Measurements from ENCODE around the gene PRC1.
"Not testable (repeated sequence)": the region's sequence is repeated elsewhere in the genome, so short reads cannot be mapped to it uniquely, and the experiment has no call there.

PRC1 gene

DNA sequence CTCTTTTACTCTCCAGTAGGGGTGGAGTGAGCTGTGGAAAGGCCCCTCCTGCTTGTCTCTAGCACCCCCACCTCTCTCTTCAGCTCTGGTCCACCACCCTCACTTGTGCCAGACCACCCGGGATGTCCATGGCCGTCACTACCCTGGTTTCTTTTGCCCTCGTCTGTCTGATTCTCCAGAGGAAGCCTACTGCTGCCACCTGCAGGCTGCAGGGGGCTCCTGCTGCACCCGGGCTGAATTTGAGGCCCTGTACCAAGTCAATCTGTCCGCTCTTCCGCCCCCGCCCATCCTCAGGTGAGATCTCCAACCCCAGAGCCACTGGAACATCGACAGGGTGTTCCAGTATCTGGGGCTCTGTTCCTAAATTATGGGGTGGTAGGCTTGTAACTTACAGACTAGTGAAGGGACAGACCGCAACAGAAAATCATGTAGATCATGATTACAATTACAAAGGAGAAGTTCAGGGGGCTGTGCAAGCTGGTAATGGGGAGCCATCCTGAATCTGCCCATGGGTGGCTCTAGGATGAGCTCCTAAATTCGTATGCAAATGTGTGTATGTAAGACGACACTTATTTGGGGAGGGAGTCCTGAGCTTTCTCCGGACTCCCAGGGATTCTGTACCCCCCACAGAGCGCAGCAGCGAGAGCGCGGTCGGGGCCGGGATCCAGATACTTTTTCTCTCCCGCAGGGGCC, 59.9 kb downstream of the PRC1 start:
- peak; percentile 89 for DNase-seq (ENCODE audit: low spot score)

DNA sequence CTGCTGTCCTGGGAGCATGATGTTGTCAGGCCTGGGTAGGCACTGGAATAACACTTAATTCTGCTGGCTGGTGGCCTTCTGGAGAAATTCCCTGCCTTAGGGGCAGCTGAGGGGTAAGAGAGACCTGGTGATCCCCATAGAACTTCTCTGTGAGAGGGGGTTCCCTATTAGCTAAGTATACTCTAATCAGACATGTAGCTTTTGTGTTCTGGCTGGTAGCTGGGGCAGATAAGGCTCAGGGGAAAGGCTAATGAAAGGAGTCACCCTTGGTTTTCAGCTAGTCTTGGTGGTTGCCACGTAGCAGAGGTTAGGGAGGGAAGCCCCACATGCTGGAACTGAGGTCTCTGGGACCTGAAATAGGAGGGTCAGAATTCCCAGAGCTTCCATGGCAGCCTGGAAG, 61.0 kb downstream of the PRC1 start:
- no peak for DNase-seq (ENCODE audit: low spot score)

DNA sequence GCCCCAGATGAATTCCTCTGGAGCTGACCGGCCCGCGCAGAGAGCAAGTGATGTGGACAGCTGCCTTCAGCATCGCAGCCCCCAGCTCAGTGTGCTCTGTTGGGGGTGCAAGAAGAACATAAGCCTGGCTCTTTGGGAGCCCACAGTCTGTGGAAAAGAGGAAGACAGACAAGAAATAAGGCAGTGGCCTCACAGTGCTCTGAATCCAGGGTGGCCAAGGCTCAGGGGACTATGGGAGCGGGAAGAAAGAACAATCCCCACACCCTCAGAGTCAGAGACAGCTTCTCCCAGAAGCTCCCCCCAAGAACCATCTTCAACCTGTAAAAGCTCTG, 61.7 kb downstream of the PRC1 start:
- no peak for DNase-seq (ENCODE audit: low spot score)

DNA sequence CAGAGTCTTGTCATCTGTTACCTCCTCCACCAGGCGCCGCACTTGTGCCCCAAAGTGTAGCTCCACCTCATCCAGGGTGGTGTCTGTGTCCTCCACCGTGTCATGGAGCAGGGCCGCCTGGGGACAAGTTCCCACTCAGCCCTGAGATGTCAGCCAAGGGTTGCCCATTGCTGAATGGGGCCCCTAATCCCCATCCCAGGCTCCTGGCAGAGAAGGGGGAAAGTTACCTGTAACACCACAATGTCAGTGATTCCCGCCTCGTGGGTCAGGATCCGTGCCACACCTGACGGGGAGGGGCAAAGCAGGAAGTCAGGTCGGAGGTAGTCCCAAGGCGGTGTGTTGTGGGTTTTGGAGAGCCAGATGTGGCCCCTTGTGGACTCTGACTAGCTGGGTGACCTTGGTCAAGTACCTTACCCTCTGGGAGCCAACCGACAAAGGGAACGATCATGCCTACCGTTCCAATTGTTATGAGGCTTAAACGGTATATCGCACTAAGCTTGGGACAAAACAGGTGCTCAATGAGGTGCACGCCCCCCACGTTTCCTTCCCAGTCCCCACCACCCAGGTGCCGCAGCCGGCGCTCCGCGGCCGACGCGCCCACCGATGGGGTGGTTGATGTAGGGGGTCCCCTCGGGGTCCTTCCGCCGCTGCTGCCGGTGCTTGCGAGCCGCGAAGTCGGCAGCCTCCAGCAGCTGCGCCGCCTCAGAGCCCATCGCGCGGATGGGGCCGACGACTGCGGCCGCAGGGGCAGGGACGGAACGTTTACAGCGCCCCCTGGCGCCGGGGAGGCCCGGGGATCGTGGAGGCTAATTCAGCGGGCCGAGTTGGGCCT, 62.3 kb downstream of the PRC1 start, which contains the start of gene HDDC3:
Gene HDDC3 (minus strand): TSS at position 722 of the 832 bp plus-strand sequence. CDS start 9 bp downstream, at position 713.
- peak; percentile 90 for DNase-seq (ENCODE audit: low spot score)

DNA sequence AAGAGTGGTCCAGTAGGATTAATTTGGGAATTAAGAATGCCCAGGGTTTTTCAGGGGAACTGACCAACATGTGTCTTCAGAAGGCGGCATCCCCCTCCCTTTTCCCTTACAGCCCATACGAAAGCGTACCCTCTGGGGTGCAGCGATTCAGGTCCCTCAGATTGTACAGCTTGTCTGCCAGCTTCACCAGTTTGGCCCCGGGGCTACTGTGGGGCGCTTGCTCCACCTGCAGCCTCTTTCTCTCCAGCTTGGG, 62.8 kb downstream of the PRC1 start:
- DNase-seq (ENCODE audit: low spot score), result no peak

DNA sequence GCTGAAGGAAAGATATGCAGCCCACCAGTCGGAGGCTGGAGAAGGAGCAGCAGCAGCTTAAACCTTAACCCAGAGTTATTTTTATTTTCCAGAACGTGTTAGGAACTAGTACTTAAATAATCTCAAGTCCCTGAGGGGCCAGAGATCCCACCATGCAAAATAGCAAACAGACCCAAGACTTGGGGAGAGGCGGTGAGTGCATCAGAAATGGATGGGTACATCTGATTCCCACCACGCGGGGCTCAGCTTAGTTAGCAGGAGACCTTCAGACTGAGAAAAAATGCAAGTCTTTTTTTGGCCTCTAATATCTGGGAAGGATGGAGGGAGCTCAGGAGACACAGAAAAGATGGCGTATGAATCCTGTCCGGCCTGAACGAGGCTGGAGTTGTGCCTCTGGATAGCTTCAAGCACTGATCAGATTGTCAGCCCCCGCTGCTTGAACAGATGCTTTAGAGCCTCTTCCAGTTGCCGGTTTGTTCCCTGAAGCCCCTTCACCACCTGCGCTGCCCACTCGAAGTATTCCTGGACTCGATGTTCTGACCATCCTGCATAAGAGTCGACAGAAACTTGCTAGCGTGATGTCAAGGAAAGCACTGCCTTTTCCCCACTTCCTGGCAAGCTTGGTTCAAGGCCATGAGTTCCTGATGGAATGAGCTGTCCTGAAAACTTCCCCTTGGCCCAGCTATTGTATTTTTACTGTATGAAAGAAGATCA, 63.3 kb downstream of the PRC1 start:
- no peak for DNase-seq (ENCODE audit: low spot score)

DNA sequence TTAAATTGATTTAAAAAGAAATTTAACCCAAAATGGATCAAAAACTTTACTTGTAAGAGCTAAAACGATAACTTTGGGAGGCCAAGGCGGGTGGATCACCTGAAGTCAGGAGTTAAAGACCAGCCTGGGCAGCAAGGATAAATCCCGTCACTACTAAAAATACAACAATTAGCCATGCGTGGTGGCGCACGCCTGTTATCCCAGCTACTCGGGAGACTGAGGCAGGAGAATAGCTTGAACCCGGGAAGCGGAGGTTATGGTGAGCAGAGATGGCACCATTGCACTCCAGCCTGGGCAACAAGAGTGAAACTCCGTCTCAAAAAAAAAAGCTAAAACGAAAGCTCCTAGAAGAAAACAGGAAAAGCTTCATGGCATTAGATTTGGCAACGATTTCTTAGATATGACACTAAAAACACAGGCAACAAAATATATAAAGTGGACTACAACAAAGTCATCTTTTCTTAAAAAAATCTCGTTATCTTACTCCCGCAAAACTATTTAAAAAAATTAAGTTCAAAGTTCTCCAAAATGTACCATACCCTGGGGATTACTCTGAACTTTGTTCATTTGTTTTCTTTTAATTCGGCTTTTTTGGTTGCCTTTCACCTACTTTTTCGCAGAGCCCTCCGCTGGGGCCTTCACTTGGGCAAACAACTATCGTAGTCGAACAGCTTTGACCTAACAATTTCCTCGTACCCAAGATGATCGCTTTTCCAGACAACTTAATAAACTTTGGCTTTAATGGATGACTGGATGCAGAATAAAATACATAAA, 64.9 kb downstream of the PRC1 start:
- no peak for DNase-seq (ENCODE audit: low spot score)

DNA sequence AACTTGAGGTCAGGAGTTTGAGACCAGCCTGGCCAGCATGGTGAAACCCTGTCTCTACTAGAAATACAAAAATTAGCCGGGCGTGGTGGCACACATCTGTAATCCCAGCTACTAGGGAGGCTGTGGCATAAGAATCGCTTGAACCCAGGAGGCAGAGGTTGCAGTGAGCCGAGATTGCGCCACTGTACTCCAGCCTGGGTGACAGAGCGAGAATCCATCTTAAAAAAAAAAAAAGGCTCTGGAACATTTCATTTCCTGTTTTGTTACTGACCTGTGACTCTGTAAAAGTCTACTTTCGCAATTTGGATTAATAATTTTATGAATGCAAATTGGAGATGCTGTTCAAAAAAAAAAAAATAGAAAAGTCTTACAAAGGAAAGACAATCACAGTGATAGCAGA, 66.2 kb downstream of the PRC1 start:
- not testable (repeated sequence) for DNase-seq (ENCODE audit: low spot score)

DNA sequence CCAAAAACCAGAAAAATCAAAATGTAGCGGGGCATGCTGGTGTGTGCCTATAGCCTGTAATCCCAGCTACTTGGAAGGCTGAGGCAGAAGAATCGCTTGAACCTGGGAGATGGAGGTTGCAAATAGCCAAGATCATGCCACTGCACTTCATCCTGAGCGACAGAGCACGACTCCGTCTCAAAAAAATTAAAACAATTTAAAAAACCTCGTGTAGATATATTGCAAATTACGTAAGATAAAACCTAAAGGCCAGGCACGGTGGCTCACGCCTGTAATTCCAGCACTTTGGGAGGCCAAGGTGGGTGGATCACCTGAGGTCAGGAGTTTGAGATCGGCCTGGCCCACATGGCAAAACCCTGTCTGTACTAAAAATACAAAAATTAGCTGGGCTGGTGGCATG, 67.6 kb downstream of the PRC1 start:
- DNase-seq (ENCODE audit: low spot score), result not testable (repeated sequence)

DNA sequence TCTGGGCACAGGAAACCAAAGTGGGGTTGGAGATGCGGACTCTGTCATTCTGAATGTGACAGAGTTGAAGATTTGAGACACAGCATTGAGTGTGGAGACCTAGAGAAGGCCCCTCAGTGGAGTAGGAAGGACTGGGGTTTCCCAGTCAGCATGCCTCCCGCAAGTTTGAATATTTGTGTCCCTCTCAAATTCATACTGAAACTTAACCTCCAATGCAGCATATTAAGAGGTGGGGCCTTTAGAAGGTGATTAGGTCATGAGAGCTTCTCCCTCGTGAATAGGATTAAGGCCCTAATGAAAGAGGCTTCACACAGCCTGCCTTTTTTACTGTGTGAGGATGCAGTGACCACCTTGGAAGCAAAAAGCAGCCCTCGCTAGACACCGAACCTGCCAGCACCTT, 70.0 kb downstream of the PRC1 start:
- no peak for DNase-seq (ENCODE audit: low spot score)

DNA sequence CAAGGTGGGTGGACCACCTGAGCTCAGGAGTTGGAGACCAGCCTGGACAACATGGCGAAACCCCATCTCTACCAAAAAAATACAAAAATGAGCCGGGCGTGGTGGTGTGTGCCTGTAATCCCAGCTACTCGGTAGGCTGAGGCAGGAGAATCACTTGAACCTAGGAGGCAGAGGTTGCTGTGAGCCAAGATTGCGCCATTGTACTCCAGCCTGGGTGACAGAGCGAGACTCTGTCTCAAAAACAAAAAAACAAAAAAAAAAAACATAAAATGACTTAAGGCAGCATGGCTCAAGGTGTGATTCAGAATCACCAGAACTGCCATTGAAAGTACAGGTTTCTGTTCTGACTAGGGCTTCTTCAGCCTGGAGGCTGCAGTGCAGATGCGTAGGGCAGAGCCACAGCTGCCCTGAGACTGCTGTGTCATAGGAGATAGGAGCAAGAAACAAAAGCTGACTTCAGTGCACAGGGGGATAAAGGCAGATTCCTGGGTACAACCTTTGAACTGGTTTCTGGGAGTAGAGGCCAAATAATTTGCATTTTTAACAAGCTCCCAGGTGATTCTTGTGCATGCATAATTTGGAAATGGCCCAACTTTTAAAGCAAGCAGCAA, 71.5 kb downstream of the PRC1 start:
- DNase-seq (ENCODE audit: low spot score), result not testable (repeated sequence)

DNA sequence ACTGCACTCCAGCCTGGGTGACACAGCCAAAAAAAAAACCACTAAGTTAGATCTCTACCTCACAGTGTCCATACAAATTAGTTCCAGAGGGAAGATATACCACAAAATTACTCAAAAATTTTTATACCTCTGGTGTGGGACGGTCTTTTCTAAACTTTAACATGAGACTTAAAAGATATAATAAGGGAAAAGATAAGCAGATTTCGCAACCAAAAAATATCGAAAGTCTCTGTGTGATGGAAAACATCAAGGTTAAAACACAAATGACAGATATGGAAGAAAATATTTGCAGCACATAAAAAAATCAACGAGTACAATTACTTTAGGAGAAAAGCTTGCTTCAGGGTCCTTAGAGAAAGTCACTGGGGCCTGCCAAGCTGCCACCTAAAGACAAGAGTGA, 72.4 kb downstream of the PRC1 start:
- DNase-seq (ENCODE audit: low spot score), result no peak

DNA sequence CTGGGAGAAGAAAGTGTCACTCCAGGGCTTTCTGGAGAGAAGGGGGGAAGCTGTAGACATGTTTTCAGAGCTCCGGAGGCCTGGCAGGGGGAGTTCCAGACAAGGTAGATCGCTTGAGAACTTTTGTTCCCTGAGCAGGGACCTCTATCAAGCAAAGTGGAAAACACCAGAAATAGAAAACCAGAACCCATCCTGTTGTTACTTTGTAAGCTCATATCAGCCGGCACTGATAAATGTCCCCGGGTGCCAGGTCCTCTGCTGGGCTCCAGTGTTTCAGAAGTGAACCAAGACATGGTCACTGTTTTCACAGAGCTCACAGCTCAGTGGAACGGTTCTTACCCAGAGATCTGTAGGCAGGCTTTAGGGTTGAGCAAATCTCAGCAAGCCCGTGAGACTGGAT, 75.5 kb downstream of the PRC1 start:
- DNase-seq (ENCODE audit: low spot score), result no peak

DNA sequence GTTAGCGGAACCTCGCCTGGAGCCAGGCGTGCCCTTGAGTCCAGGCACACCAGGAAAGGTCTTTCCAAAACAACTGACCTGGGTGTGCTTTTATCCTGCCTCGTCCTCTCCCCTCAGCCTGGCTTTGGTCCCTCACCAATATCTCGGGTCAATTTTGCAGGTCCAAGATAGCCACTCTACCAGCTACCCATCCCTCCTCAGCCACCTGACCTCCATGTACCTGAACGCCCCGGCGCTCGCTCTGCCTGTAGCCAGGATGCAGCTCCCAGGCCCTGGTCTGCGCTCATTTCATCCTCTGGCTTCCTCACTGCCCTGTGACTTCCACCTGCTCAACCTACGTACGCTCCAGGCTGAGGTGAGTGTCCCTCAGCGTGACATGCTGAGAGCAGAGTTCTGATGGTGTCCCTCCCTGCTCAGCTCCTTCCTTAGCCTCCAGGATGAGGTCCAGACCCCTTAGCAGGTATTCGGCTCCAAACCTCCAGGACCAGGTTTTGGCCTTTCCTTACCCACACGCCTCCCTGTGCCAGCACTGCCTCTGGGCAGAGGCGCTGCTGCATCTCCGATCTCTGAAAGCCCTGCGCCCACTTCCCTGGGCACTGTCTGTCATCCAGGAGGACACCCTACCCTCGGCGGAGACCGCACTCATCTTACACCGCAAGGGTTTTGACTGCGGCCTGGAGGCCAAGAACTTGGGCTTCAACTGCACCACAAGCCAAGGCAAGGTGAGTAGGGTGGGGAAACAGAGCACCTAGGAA, 76.1 kb downstream of the PRC1 start:
- DNase-seq (ENCODE audit: low spot score), result no peak

DNA sequence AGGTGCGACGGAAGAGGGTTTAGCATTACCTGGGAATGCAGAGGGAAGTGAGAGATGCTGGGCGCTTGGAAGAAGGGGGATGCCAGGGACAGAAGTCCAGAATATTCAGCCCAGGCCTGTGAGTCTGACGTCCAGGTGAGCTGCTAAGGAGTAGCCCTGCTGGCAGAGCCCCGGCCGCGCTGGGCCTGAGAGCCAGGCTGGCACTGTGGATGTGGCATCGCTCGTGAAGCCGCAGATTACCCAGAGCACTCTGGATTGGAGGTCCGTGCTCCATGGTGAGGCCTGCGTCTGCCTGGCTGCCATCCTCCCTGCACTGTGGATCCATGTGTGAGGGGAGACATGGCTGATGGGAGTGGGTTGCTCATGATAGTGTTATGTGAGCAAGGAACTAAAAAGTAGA, 76.8 kb downstream of the PRC1 start:
- no peak for DNase-seq (ENCODE audit: low spot score)

DNA sequence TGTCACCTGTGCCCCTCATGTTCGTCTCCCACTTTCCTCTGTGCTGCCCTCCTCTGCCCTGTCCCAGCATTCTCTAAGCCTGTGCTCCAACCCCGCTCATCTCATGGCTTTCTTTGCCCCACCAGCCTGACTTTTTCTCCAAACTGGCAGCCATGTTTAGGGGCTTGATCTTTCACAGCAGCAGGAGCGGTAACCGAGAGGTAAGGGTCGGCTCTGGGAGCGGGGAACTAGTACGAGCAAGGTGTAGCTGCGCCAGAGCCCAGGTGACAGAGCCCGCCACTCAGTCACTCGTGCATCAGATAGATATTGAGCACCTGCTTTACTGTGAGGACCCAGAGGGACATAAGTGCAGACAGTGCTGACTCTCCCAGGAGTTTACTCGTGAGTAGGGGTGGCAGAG, 77.9 kb downstream of the PRC1 start:
- no peak for DNase-seq (ENCODE audit: low spot score)

Measured in CD4-positive, alpha-beta T cell treated with Interleukin-2 at 100 ng/mL for 4 hours (primary cell).